Coronary artery (tissue), 2 donors: ENCODE data around the gene AMBRA1.

Source experiments
- DNase-seq: peaks from one replicate; pipeline ENCODE4 v3.0.0-alpha.2; 2017; ENCODE audit warnings: low spot score
- H3K27ac ChIP-seq, 2 donors: fragments of 200-600 bp; sonication (generic); one replicate each; pipeline ENCODE4 v1.5.1; 2016 to 2019
- H3K4me3 ChIP-seq: fragments of 200-600 bp; sonication (generic); 2 replicates; pipeline ENCODE4 v1.5.1; 2016; ENCODE audit warnings: mild to moderate bottlenecking, moderate library complexity
- TF ChIP-seq, protein P1 (sequence below): fragments of 200-600 bp; sonication (generic); IDR thresholded peaks from one replicate; pipeline ENCODE4 v1.5.1; 2019; ENCODE audit warnings: antibody characterized with exemption

The AMBRA1 gene

DNA sequence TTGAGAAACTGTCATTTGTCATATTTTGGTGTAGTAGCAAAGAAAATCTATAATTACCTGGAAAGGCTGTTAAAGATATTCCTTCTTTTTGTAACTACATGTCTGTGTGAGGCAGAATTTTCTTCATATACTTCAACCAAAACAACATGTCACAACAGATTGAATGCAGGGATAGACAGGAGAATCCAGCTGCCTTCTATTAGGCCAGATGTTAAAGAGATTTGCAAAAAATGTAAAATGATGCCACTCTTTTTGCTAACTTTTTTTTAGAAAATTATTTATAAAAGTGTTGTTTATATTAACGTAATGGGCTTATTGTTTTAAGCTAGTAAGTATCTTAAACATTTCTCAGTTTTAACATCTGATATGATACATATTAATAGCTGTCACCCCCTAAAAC, 233.9 kb downstream of the AMBRA1 start:
- TF ChIP-seq, protein P1, sequence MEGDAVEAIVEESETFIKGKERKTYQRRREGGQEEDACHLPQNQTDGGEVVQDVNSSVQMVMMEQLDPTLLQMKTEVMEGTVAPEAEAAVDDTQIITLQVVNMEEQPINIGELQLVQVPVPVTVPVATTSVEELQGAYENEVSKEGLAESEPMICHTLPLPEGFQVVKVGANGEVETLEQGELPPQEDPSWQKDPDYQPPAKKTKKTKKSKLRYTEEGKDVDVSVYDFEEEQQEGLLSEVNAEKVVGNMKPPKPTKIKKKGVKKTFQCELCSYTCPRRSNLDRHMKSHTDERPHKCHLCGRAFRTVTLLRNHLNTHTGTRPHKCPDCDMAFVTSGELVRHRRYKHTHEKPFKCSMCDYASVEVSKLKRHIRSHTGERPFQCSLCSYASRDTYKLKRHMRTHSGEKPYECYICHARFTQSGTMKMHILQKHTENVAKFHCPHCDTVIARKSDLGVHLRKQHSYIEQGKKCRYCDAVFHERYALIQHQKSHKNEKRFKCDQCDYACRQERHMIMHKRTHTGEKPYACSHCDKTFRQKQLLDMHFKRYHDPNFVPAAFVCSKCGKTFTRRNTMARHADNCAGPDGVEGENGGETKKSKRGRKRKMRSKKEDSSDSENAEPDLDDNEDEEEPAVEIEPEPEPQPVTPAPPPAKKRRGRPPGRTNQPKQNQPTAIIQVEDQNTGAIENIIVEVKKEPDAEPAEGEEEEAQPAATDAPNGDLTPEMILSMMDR, result no peak
- no peak overlapping the region for H3K27ac ChIP-seq

DNA sequence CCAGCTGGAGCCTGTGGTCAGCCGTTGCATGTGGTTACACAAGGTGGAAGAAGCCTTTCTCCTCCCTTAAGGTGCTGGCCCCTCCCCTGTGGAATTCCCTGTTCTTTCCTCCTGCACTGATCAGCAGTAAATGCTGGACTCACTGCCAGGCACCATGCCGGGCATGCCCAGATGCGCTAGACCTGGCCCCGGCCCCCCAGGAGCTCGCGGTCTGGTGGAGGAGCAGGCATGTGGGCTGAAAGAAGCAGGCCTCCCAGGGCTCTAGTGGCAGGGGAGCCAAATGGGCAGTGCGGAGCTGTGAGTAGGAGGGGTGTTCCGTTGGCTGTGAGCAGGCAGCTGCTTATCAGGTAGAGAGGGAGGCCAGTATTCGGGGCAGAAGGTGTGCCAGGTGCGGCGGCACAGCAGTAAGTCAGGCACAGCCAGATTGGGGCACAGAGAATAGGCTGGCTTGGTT, 236.3 kb downstream of the AMBRA1 start:
- Histone ChIP-seq H3K27ac (no peak overlapping the region), H3K4me3 (no peak overlapping the region)
- DNase-seq, result no peak
- TF ChIP-seq, protein P1, result no peak

More for the DNA sequence above, 233.9 kb downstream of the AMBRA1 start:
- no peak overlapping the region for H3K4me3 ChIP-seq
- no peak for DNase-seq

DNA sequence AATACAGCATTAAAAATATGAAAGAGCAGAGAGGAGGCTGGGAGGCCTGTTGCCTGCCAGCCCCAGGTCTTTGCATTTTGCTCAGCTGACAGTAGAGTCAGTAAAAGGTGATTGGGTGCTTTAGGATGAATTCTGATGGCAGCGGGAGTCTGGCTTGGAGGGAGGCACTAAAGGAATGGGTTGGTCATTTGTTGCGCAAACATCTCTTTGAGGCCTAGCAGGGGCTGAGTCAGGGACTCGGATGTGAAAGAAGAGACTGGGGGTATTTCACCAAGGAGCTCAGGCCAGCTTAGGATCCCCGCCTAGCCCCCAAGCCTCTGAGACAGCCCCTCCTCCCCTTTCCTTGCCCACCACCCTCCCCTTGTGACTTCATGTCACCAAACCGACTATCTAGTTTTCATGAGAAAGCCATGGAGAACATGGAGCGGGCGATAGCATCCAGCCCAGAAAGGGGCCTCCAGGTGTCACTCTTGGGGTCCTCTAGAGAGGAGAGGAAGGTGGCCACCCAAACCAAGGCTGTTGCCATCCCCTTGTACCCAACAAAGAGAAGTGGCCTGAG, 236.8 kb downstream of the AMBRA1 start:
- Histone ChIP-seq H3K27ac (no peak overlapping the region), H3K4me3 (no peak overlapping the region)
- no peak for DNase-seq
- TF ChIP-seq, protein P1, result no peak

DNA sequence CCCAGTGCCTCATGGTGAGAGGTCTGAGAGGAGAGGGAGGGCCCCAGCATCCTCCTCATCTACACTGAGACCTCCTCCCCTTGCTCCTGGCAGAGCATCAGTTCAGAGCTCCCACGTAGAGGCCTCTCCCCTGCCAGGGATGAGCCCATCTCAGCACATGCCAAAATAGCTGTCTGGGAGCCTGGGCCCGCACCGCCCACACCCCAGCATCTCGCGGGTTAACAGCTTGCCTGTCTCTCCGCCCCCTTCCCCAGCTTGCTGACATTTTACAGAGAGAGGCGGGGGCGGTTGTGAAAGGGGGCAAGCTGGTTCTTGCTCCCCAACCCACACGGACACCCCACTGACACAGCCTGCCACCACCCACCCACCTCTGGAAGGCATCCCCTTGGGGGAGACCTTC, 240.1 kb downstream of the AMBRA1 start:
- Histone ChIP-seq H3K27ac (no peak overlapping the region), H3K4me3 (no peak overlapping the region)
- TF ChIP-seq, protein P1, result no peak
- no peak for DNase-seq

DNA sequence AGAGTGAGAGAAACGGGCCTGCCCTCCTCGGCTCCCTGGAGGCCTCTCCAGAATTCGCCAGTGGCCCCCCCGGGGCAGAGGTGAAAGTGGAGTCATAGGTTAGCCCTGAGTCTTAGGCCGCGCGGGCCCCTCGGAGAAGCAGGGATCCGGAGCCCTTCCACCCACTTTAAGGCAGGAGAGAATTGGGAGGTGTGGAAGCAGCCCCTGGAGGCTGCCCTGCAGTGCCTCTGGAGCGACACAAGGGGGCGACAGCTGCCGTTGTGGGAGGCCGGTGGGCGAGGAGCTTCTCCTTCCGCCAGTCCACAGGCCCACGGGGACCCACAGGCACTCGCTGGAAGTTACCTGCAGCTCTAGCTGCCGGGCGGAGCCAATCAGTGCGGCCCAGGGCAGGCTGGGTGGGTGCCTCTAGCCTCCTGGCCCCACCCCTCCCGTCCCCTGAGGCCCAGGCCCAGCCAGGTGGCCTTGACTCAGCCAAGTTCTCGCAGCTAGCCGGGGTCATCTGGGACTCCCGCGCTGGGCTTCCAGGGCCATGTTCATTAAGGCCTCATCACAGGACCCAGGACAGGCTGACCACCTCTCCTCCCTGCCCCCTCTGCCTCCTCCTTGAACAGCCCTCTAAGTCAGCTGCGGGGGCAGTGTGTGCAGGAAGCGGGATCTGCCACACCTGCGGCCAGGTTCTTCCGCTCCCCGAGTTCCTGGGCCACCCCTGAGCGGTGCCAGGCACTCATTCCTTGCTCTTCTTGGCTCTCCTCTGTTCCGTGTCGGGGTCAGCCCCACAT, 241.6 kb downstream of the AMBRA1 start:
- TF ChIP-seq, protein P1, result peak; percentile 50
- no peak for DNase-seq
- no peak overlapping the region for H3K4me3 ChIP-seq
- peak overlapping the region in 1 of 2 donors; percentile 10 for H3K27ac ChIP-seq

DNA sequence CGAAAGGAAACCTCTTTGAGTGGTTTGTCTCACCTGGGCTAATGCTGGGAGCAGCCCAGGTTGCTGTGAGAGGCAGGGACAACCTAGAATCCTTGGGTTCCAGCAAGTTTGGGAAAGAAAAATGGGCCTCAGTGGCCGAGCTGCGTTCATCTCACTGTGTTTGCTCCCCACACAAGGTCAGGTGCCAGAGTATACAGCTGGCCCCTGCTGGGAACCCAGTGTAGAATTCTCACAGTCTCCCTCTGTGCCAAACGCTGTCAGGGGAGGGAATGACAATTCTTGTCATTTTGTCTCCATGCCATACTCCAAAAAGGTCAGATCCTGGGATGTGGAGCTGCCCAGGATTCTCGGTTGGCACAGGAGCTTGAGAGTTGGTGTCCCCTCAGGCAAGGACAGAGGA, 242.2 kb downstream of the AMBRA1 start:
- no peak for DNase-seq
- Histone ChIP-seq H3K27ac (no peak overlapping the region), H3K4me3 (no peak overlapping the region)
- TF ChIP-seq, protein P1, result no peak

DNA sequence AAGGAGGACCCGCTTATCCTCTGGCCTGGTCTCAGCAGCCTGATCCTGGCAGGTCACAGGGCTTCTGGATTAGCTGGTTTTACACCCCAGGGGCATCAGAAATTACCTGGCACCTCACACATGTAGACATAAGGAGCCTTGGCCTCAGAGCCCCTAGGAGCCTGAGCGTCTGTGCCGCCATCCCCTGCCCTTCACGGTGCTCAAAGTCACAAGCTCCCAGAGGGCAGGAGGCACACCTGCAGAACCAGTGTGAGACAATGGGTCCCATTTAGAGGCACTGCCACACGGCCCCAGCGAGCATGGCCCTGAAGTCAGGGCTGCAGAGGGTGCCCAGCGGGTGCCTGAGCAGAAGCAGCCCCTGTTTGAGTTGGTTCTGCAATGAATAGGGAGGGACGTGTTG, 242.7 kb downstream of the AMBRA1 start:
- DNase-seq, result no peak
- H3K4me3 ChIP-seq, result no peak overlapping the region
- H3K27ac ChIP-seq, result no peak overlapping the region
- TF ChIP-seq, protein P1, result no peak
